IMR-90 (cell line): ENCODE results near the gene OR51M1. TPM values are rescaled to one million over a fixed set of nuclear protein-coding genes. Genes with fewer than 3 reads are reported as not detected.
A peak's percentile ranks its signal among the peaks of the same experiment; 100 is the strongest.

Experiments
- ATAC-seq: fragments of 200-7000 bp; cut with Tn5 transposase; 2 replicates; pipeline ENCODE4 v1.9.1; 2020; ENCODE audit warnings: low read depth, mild to moderate bottlenecking, moderate library complexity
- Bru-seq: library from RNA; stranded (reverse); fragments of 400-500 nt; gene quantifications from one replicate; lab custom pipeline; 2021; lab: Mats Ljungman, UMichigan
- BruChase-seq, 2 experiments: library from RNA; stranded (reverse); fragments of 400-500 nt; gene quantifications; one replicate each; lab custom pipeline; 2021; lab: Mats Ljungman, UMichigan
- BruUV-seq: library from RNA; stranded (reverse); fragments of 400-500 nt; replicated peaks from 2 replicates; lab custom pipeline; 2021; lab: Mats Ljungman, UMichigan
- CTCF ChIA-PET: fragments of 300-600 bp; formaldehyde crosslinking; extraction: SDS; loops from one replicate; lab custom pipeline; 2021; ENCODE audit warnings: antibody characterized with exemption; lab: Yijun Ruan, JAX
- POLR2A ChIA-PET: fragments of 300-600 bp; sonication (Branson Sonifier 250); formaldehyde crosslinking; loops from one replicate; lab custom pipeline; 2022; ENCODE audit warnings: antibody characterized with exemption; ENCODE audit not compliant: unreplicated experiment; lab: Charles Lee
- DNase-seq: peaks from one replicate; pipeline ENCODE4 v3.0.0; 2013
- H2AFZ ChIP-seq: replicated peaks from 2 replicates; pipeline ENCODE3; 2013; ENCODE audit warnings: low read length, mild to moderate bottlenecking; ENCODE audit not compliant: poor library complexity
- H2AK5ac ChIP-seq: 2 replicates; pipeline ENCODE4 v1.6.1; 2013; ENCODE audit warnings: low read depth, low read length, inconsistent platforms
- H2AK9ac ChIP-seq: replicated peaks from 2 replicates; pipeline ENCODE3; 2013; ENCODE audit warnings: mild to moderate bottlenecking, low read depth, low read length, moderate library complexity; ENCODE audit not compliant: poor library complexity
- H2BK120ac ChIP-seq: 2 replicates; pipeline ENCODE4 v1.6.1; 2013; ENCODE audit warnings: low read depth, low read length, inconsistent platforms
- H2BK15ac ChIP-seq: 3 replicates; pipeline ENCODE4 v1.6.1; 2013; ENCODE audit warnings: low read depth, low read length, inconsistent platforms
- H2BK20ac ChIP-seq: 2 replicates; pipeline ENCODE4 v1.6.1; 2013; ENCODE audit warnings: low read depth, mild to moderate bottlenecking, inconsistent platforms, low read length, moderate library complexity
- H2BK5ac ChIP-seq: 2 replicates; pipeline ENCODE4 v1.6.1; 2013; ENCODE audit warnings: mild to moderate bottlenecking, low read depth, low read length, inconsistent platforms; ENCODE audit not compliant: poor library complexity, severe bottlenecking
- H3K14ac ChIP-seq: replicated peaks from 2 replicates; pipeline ENCODE4 v1.6.1; 2013; ENCODE audit warnings: low read depth, low read length, inconsistent platforms
- H3K18ac ChIP-seq: 2 replicates; pipeline ENCODE4 v1.6.1; 2013; ENCODE audit warnings: low read depth, low read length, control low read depth
- H3K23ac ChIP-seq: 2 replicates; pipeline ENCODE4 v1.6.1; 2013; ENCODE audit warnings: low read depth, low read length, inconsistent platforms
- H3K27ac ChIP-seq: 2 replicates; pipeline ENCODE4 v1.5.1; 2013; ENCODE audit warnings: mild to moderate bottlenecking, control low read depth, low read length; ENCODE audit not compliant: insufficient read depth
- H3K27me3 ChIP-seq: 2 replicates; pipeline ENCODE4 v1.6.1; 2013; ENCODE audit warnings: low read length; ENCODE audit not compliant: control insufficient read depth, insufficient read depth
- H3K36me3 ChIP-seq: 2 replicates; pipeline ENCODE4 v1.6.1; 2013; ENCODE audit warnings: low read length, mixed read lengths; ENCODE audit not compliant: control insufficient read depth, insufficient read depth
- H3K4ac ChIP-seq: 2 replicates; pipeline ENCODE4 v1.6.1; 2013; ENCODE audit warnings: low read depth, low read length, inconsistent platforms
- H3K4me1 ChIP-seq: 2 replicates; pipeline ENCODE4 v1.6.1; 2013; ENCODE audit warnings: low read length, mixed read lengths; ENCODE audit not compliant: control insufficient read depth, insufficient read depth
- H3K4me2 ChIP-seq: 2 replicates; pipeline ENCODE4 v1.6.1; 2013; ENCODE audit warnings: low read depth, mild to moderate bottlenecking, control low read depth, low read length, moderate library complexity
- H3K4me3 ChIP-seq: 2 replicates; pipeline ENCODE4 v1.5.1; 2013; ENCODE audit warnings: low read depth, mild to moderate bottlenecking, control low read depth, low read length, moderate library complexity; ENCODE audit not compliant: insufficient read depth
- H3K56ac ChIP-seq: 2 replicates; pipeline ENCODE4 v1.6.1; 2013; ENCODE audit warnings: low read length, inconsistent platforms; ENCODE audit not compliant: insufficient read depth; ENCODE audit errors: extremely low read depth
- H3K79me1 ChIP-seq, 2 experiments: 2 replicates each; pipeline ENCODE4 v1.6.1; 2013; ENCODE audit warnings: low read length in 2 of 2, inconsistent platforms in 1 of 2, low read depth in 1 of 2
- H3K9ac ChIP-seq: 2 replicates; pipeline ENCODE4 v1.6.1; 2013; ENCODE audit warnings: low read depth, low read length, control low read depth
- H3K9me1 ChIP-seq: 2 replicates; pipeline ENCODE4 v1.6.1; 2013; ENCODE audit warnings: low read length, inconsistent platforms; ENCODE audit not compliant: insufficient read depth
- H3K9me3 ChIP-seq: 2 replicates; pipeline ENCODE4 v1.6.1; 2013; ENCODE audit warnings: low read length; ENCODE audit not compliant: control insufficient read depth, insufficient read depth
- H4K20me1 ChIP-seq: 2 replicates; pipeline ENCODE4 v1.6.1; 2013; ENCODE audit warnings: low read length, inconsistent platforms; ENCODE audit not compliant: insufficient read depth
- H4K5ac ChIP-seq: 2 replicates; pipeline ENCODE4 v1.6.1; 2013; ENCODE audit warnings: mild to moderate bottlenecking, low read depth, low read length, control low read depth
- H4K8ac ChIP-seq, 2 experiments: 2 replicates each; pipeline ENCODE4 v1.6.1; 2013; ENCODE audit warnings: low read depth in 2 of 2, low read length in 2 of 2, control low read depth in 1 of 2, inconsistent platforms in 1 of 2
- H4K91ac ChIP-seq: 2 replicates; pipeline ENCODE4 v1.6.1; 2013; ENCODE audit warnings: low read depth, low read length, inconsistent platforms; ENCODE audit not compliant: insufficient read depth
- FOS ChIP-seq: fragments of 150-350 bp; IDR thresholded peaks from 2 replicates; pipeline ENCODE4 v1.6.1; 2016; ENCODE audit warnings: low read depth, low read length
- MAFK ChIP-seq: IDR thresholded peaks from 2 replicates; pipeline ENCODE4 v1.6.1; 2012; ENCODE audit warnings: low read depth, low read length, improper control_type of control experiment
- MXI1 ChIP-seq: IDR thresholded peaks from 2 replicates; pipeline ENCODE4 v1.6.1; 2012; ENCODE audit warnings: low read depth, mild to moderate bottlenecking, low read length, moderate library complexity, borderline replicate concordance
- NFE2L2 ChIP-seq: fragments of 150-350 bp; IDR thresholded peaks from 2 replicates; pipeline ENCODE4 v1.6.1; 2016; ENCODE audit warnings: low read depth, mild to moderate bottlenecking, low read length
- POLR2A ChIP-seq: IDR thresholded peaks from 2 replicates; pipeline ENCODE4 v1.6.1; 2012; ENCODE audit warnings: mild to moderate bottlenecking, low read depth, low read length
- RAD21 ChIP-seq: IDR thresholded peaks from 2 replicates; pipeline ENCODE4 v1.6.1; 2012; ENCODE audit warnings: low read length, improper control_type of control experiment
- RFX5 ChIP-seq: IDR thresholded peaks from 2 replicates; pipeline ENCODE4 v1.8.0; 2012; ENCODE audit warnings: low read depth, mild to moderate bottlenecking, low read length, moderate library complexity
- SMC3 ChIP-seq: fragments of 150-350 bp; IDR thresholded peaks from 2 replicates; pipeline ENCODE4 v1.6.1; 2016; ENCODE audit warnings: low read depth, mild to moderate bottlenecking, antibody characterized with exemption, low read length, moderate library complexity
- WGBS, 2 experiments: methylation state at CpG; one replicate each; pipeline versions ENCODE4 v1.1.5 to v1.1.7; 2013; ENCODE audit warnings: missing lambda C conversion rate in 2 of 2; ENCODE audit not compliant: insufficient read length in 1 of 2; ENCODE audit errors: extremely low coverage in 2 of 2; 5-methylcytosine and 5-hydroxymethylcytosine counted together
- dilution Hi-C: fragments of 300-500 bp; cut with HindIII; formaldehyde crosslinking; loops from one replicate; pipeline ENCODE4 v1.14.3; 2018; ENCODE audit warnings: low sequenced_read_pairs; ENCODE audit not compliant: unreplicated experiment
- in situ Hi-C: fragments of 300-500 bp; cut with MboI; formaldehyde crosslinking; loops from 3 replicates; pipeline ENCODE4 v1.14.3; 2019; ENCODE audit warnings: low sequenced_read_pairs, inconsistent platforms, mixed read lengths
- intact Hi-C: fragments of 100-400 bp; cut with micrococcal nuclease; formaldehyde crosslinking; loops from 2 replicates; pipeline ENCODE4 v1.10.0; 2022
- long read RNA-seq: library from polyadenylated mRNA; unstranded; transcript quantifications from one replicate; pipeline ENCODE4 v2.0.0, GENCODE V29; 2021; ENCODE audit not compliant: unreplicated experiment
- polyA plus RNA-seq, 3 experiments: library from polyadenylated mRNA; depleted of rRNA; stranded (reverse); fragments of >200 nt; gene quantifications; 2 replicates each; pipeline ENCODE4 v1.2.3, GENCODE V29; 2012; ENCODE audit warnings: low replicate concordance in 1 of 3
- total RNA-seq: library from RNA; depleted of rRNA; stranded (reverse); fragments of >200 nt; gene quantifications from 2 replicates; pipeline ENCODE4 v1.2.3, GENCODE V29; 2012; rRNA removed
- TF ChIP-seq, protein P1 (sequence below): conservative IDR thresholded peaks from 2 replicates; pipeline ENCODE4 v1.5.1; 2012; ENCODE audit warnings: mild to moderate bottlenecking, low read depth, low read length, improper control_type of control experiment
- TF ChIP-seq, protein P2 (sequence below): fragments of 150-350 bp; IDR thresholded peaks from 2 replicates; pipeline ENCODE4 v1.6.1; 2016; ENCODE audit warnings: low read depth, mild to moderate bottlenecking, low read length, moderate library complexity, borderline replicate concordance
- TF ChIP-seq, protein P3 (sequence below): fragments of 150-350 bp; IDR thresholded peaks from 2 replicates; pipeline ENCODE4 v1.6.1; 2017; ENCODE audit warnings: mild to moderate bottlenecking, antibody characterized with exemption, low read length, low read depth

The OR51M1 gene, protein sequence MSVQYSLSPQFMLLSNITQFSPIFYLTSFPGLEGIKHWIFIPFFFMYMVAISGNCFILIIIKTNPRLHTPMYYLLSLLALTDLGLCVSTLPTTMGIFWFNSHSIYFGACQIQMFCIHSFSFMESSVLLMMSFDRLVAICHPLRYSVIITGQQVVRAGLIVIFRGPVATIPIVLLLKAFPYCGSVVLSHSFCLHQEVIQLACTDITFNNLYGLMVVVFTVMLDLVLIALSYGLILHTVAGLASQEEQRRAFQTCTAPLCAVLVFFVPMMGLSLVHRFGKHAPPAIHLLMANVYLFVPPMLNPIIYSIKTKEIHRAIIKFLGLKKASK
- 0.54 and 0.56 TPM in 2 replicates for total RNA-seq
- polyA plus RNA-seq (2012; rRNA removed), result 0.67 and 0.87 TPM in 2 replicates
- 0.09 and 0.12 TPM in 2 replicates for polyA plus RNA-seq (2012; cell fraction: cytosol; rRNA removed)
- polyA plus RNA-seq (2012; cell fraction: nucleus; rRNA removed; ENCODE audit: low replicate concordance), result 3.8 and 4.3 TPM in 2 replicates
- Bru-seq, nascent RNA, result percentile 29 among the genes with signal in this experiment
- BruChase-seq, experiment 1, labeled RNA remaining after a 6-hour chase, result percentile 30 among the genes with signal in this experiment
- BruChase-seq, experiment 2, labeled RNA remaining after a 2-hour chase, result percentile 36 among the genes with signal in this experiment
- long read RNA-seq, partial matches to known transcripts, result 0 of 1 reads
- long read RNA-seq, other reads (novel, unspliced or antisense), result 1 of 1 reads

DNA sequence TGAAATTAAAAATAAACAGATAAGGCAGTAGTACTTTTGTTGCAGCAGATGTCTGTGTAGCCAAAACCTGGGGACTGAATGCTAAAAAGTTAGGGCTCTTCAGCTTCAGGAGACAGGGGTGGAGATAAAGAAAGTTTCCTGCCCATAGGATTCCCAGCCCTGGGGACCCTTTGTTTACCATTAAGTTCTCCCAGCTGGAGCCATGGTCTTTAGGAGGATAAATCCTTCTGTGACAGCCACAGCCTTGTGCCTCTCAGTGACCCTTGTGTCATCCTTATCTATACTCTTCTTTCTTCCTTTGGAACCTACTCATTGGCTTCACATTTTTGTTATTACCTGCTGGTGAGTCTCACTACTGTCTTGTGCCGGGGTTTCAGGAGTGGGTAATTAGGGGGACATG lies at the start of gene OR51M1:
TSS of gene OR51M1 (plus strand) at position 237 of the 400 bp plus-strand sequence. CDS start 5,587 bp downstream, outside the sequence.
- H3K9me3 ChIP-seq, result no peaks in the 10 kb centered on the region
- no peaks in the 10 kb centered on the region for H3K36me3 ChIP-seq
- H3K18ac ChIP-seq, result no peak within 1 kb of the TSS
- no peak within 1 kb of the TSS for H3K9ac ChIP-seq
- H2BK20ac ChIP-seq, result no peak within 1 kb of the TSS
- no peak within 1 kb of the TSS for H3K4me2 ChIP-seq
- H4K20me1 ChIP-seq, result no peaks in the 10 kb centered on the region
- no peak within 1 kb of the TSS for H2AK5ac ChIP-seq
- no peaks in the 10 kb centered on the region for H3K9me1 ChIP-seq
- no peaks in the 10 kb centered on the region for H3K4me1 ChIP-seq
- in situ Hi-C loops, result loop anchor here (5.0 to 10.0 kb wide), 2 partner anchors 261 to 749 kb away; partner anchors contain the start of gene OR51D1
- H3K56ac ChIP-seq, result no peak within 1 kb of the TSS
- H2BK15ac ChIP-seq, result no peak within 1 kb of the TSS
- H3K27me3 ChIP-seq, result no peaks in the 10 kb centered on the region
- dilution Hi-C loops, result no loop called here
- H4K91ac ChIP-seq, result no peak within 1 kb of the TSS
- no CpG with 5 or more reads among the region's 1 CpG for WGBS, 2 experiments
- DNase-seq (no peak), ATAC-seq (no peak)
- no peak within 1 kb of the TSS for H3K4me3 ChIP-seq
- ChIA-PET CTCF (no interaction called here), POLR2A (no interaction called here)
- TF ChIP-seq MAFK, result no peak
- no peak for TF ChIP-seq MXI1
- TF ChIP-seq RFX5, result no peak
- no peak for TF ChIP-seq RAD21
- TF ChIP-seq NFE2L2, result no peak
- TF ChIP-seq, protein P1, sequence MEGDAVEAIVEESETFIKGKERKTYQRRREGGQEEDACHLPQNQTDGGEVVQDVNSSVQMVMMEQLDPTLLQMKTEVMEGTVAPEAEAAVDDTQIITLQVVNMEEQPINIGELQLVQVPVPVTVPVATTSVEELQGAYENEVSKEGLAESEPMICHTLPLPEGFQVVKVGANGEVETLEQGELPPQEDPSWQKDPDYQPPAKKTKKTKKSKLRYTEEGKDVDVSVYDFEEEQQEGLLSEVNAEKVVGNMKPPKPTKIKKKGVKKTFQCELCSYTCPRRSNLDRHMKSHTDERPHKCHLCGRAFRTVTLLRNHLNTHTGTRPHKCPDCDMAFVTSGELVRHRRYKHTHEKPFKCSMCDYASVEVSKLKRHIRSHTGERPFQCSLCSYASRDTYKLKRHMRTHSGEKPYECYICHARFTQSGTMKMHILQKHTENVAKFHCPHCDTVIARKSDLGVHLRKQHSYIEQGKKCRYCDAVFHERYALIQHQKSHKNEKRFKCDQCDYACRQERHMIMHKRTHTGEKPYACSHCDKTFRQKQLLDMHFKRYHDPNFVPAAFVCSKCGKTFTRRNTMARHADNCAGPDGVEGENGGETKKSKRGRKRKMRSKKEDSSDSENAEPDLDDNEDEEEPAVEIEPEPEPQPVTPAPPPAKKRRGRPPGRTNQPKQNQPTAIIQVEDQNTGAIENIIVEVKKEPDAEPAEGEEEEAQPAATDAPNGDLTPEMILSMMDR, result no peak
- TF ChIP-seq, protein P2, sequence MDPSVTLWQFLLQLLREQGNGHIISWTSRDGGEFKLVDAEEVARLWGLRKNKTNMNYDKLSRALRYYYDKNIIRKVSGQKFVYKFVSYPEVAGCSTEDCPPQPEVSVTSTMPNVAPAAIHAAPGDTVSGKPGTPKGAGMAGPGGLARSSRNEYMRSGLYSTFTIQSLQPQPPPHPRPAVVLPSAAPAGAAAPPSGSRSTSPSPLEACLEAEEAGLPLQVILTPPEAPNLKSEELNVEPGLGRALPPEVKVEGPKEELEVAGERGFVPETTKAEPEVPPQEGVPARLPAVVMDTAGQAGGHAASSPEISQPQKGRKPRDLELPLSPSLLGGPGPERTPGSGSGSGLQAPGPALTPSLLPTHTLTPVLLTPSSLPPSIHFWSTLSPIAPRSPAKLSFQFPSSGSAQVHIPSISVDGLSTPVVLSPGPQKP, result no peak
- TF ChIP-seq FOS, result no peak
- TF ChIP-seq SMC3, result no peak
- no peak for TF ChIP-seq POLR2A
- TF ChIP-seq, protein P3, sequence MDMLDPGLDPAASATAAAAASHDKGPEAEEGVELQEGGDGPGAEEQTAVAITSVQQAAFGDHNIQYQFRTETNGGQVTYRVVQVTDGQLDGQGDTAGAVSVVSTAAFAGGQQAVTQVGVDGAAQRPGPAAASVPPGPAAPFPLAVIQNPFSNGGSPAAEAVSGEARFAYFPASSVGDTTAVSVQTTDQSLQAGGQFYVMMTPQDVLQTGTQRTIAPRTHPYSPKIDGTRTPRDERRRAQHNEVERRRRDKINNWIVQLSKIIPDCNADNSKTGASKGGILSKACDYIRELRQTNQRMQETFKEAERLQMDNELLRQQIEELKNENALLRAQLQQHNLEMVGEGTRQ, result no peak
- H2BK5ac ChIP-seq, result no peak within 1 kb of the TSS
- no TSS peak for BruUV-seq
- no peak within 1 kb of the TSS for H3K27ac ChIP-seq
- no peak within 1 kb of the TSS for H3K14ac ChIP-seq
- H2AFZ ChIP-seq, result no peak within 1 kb of the TSS
- H2BK120ac ChIP-seq, result no peak within 1 kb of the TSS
- H2AK9ac ChIP-seq, result no peak within 1 kb of the TSS
- H3K79me1 ChIP-seq, result no peaks in the 10 kb centered on the region
- no peak within 1 kb of the TSS for H3K4ac ChIP-seq
- intact Hi-C loops, result loop anchor here (5.0 kb wide), 2 partner anchors 376 to 1196 kb away; no protein-coding TSS in a partner anchor
- no peak within 1 kb of the TSS for H4K8ac ChIP-seq
- H3K23ac ChIP-seq, result no peak within 1 kb of the TSS
- H4K5ac ChIP-seq, result no peak within 1 kb of the TSS
